ENCODE measurements around the gene PDIA6. TPM values are rescaled to one million over a fixed set of nuclear protein-coding genes. Genes with fewer than 3 reads are reported as not detected.

PDIA6 gene
- total RNA-seq, 1 donor from 2014 or later = 316 TPM

DNA sequence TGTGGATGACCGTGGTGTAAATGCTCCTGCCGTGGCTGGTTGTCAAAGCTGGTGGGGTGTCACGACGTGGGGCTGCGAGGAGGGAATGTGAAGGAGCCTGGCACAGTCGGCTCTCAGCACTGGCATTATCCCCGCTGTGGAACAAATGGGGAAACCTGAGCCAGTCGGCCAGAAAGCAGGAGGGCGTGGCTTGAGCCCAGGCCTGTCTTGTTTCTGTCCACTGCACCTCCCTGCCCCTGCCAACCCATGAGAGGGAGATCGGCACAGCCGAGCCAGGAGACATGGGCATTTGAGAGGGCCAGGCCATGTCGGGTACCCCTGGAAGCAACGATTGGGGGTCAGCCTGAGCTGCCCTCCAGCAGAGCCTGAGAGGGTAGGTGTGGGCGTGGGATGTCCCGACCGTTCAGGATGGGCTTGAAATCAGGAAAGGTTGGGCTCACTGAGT, 44.5 kb downstream of the PDIA6 start:
- no peak for DNase-seq (ENCODE audit: extremely low read depth, low read depth, low spot score)

DNA sequence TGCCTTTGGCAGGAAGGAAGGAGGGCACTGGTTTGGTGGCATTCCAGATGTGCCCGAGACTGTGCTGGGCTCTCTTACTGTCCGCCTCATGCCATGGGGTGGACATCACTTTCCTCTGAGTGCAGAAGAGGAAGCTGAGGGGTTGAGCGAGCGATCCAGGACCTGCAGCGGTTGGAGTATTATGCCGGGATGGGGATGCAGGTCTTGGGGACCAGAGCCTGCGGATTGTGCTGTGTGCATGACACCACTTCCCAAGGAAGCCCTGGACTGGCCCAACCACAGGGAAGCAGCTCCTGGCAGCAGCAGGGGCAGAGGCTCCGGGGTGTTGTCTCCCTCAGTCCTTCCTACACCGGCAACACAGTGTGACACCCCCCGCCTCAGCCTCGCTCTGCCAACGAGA, 46.7 kb downstream of the PDIA6 start:
- no peak for DNase-seq (ENCODE audit: extremely low read depth, low read depth, low spot score)

DNA sequence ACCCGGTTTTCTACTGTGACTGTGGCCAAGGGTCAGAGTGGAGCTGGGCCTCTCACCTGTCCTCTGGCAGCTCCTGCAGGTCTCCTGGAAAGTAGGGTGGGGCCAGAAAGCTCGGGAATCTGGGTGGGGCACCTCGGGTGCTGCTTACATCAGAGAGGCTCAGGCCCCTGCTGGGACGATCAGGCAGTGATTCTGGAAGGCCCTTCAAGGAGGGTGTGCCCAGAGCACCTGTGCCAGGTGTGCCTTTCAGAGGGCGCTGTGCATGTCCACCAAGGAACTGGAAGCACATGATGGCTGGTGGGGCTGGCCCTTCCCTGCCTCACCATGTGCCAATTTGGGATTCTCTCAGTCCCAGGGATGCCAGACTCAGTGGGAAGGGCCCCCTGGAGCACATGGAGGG, 47.1 kb downstream of the PDIA6 start:
- DNase-seq (ENCODE audit: extremely low read depth, low read depth, low spot score) = no peak

DNA sequence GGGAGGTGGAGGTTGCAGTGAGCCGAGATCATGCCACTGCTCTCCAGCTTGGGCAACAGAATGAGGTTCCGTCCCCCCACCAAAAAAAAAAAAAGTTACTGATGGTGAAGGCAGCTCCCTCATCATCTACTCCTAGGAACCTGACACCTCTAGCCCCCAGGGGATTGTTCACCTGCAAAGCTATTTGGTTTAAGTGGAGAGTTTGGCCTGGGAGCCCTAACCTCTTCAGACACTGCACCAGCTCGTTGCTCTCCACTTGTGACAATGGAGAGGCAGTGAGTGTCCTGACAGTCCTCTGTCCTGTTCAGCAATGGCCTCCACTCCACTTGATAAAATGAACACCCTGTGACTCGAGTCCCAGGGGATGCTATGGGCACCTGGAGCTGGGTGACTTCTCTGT, 47.7 kb downstream of the PDIA6 start:
- DNase-seq (ENCODE audit: extremely low read depth, low read depth, low spot score) = no peak

DNA sequence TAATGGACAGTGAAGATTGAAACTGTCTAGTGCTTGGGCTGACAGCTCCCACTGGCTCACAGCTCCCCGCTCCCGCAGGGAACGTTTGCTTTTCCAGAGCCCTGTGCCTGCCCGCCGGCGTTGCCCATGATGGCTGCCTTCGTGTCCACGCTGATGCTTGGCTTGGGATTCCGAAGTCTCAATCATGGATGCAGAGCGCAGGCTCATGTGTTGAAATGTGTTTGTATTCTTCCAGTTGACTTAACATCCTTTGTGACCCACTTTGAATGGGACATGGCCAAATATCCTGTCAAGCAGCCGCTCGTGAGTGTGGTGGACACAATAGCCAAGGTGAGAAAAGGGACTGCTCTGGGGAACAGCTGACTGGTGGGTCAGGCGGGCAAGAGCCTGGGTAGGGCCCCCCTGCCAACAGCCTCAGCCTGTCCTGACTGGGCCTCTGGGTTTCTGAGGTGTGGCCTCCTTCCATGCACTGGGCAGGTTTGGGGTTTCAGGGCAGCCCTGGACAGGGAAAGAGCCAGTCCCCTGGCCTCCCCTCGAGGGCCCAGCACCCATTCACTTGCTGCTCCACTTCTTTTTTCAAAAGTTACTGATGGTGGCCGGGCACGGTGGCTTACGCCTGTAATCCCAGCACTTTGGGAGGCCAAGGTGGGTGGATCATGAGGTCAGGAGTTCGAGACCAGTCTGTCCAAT, 48.3 kb downstream of the PDIA6 start:
- DNase-seq (ENCODE audit: extremely low read depth, low read depth, low spot score) = no peak

DNA sequence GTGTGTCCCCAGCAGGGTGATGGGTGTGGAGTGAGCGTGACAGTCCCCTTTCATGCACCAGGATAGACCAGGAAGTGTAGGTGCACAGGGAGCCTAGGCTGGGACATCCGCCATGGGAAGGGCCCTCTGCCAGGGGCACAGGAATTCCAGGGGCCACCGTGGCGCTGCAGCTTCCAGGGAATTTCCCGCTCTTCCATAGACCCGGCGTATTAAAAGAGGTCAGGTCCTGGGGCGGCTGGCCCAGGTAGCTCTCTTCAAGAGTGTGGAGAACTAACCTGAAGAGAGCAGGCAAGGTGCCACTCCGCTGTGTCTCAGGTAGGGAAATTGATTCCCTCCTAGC, 49.2 kb downstream of the PDIA6 start:
- no peak for DNase-seq (ENCODE audit: extremely low read depth, low read depth, low spot score)

DNA sequence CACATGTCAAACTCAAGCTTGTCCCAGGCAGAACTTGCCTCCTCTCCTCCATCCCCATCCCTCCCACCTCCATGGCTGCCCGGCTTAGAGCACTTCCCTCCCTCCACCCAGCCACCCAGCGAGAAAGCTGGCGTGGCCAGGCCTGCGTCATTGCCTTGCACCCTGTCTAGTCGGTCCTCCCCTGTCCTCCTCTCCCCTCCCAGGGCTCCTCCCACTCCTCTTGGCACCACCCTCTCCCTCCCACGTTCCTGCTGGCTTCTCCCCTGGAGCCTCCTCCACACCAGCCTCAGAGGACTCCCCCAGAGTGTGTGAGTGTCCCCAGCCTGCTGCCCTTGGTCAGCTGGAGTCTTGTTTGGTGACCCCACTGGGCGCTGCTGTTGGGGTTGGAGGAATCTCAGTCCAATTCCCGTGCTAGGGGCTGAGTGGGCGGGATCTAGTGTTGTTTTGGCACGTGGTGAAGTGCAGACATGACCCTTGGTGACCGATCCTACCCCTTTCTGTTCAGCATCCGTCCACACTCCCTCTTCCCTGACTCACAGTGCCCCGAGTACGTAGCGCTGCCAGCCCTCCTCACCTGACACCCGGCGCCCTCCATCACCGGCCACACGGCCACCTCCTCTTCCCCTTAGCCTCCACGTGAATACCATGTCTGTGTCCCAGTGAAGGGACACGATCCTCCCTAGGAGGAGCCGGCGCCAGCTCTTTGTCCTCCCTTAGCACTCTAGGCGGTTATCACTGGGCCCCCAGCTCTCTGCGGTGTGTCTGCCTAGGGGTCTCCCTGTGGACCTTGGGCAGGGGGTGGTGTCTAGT, 49.7 kb downstream of the PDIA6 start:
- no peak for DNase-seq (ENCODE audit: extremely low read depth, low read depth, low spot score)

DNA sequence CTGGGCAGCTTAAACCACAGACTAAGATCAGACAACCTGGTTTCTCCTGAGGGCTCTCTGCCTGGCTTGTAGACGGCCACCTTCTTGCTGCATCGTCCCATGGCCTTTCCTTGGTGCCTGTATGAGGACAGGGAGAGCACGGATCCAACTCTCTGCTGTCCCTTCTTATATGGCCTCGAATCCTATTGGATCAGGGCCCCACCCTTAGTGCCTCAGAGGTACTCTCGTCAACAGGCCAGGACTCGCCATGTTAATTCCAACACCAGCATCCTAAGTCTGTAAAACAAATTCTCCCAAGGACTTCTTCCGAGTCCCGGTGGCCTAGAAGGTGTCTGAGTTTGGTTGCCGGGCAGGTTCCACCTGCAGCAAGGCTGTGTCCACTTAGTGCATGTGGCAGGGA, 51.0 kb downstream of the PDIA6 start:
- DNase-seq (ENCODE audit: extremely low read depth, low read depth, low spot score) = no peak

DNA sequence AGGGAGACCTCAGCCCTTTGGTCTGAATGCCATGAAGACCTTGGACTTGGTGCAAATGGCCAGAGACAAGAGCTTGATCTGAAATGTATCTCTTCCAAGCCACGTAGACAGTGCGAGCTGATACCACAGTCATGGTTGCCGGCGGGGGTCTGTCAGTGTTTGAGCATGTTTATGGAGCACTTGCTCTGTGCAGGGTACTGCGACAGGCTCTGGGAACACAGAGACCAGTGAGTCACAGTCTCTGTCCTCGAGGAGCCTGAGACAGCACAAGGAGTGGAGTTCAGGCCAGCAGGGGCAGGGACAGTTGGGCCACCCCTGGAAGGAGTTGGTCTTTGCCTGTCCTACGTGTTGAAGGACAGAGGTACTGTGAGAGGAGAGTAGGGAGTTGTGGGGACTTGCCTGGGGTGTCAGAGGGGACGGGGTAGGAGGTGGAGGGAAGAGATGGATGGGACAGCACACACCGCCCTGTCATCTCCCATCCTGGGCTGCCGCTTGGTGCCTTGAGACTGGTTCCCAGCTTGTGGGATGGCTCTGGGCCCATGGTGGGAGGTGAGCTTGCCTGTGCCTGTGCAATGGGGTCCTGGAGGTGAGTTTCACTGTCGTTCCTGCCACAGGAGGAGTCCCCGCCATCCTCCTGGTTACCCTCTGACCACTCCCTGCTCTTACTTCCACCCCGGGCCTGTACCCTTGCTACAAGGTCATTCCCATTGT, 51.6 kb downstream of the PDIA6 start:
- DNase-seq (ENCODE audit: extremely low read depth, low read depth, low spot score) = no peak

DNA sequence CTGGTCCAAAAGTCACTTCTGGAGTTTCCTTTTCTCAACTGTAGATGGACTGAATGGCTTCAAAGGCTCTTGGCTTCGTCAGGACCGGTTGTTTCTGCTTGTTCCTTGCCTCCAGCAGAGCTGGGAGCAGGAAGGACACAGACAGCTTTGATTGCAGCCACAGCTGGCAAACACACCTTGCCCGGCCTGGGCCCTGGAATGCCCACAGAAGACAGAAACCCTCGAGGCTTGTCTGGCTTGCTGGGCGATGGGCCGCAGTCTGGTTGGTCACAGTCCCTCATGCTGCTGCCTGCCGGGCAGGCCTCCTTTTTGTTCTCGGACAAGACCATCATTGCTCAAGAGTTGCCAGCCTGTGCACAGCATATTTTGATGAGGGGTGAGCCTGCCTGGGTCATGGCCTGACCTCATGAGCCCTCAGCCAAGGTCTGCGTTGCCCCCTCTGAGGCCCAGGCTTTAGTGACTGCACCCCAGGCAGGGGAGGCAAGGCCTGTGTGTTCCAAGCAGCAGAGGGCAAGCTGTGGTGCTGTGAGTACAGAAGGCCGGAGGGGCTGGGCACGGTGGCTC, 53.4 kb downstream of the PDIA6 start:
- no peak for DNase-seq (ENCODE audit: extremely low read depth, low read depth, low spot score)

DNA sequence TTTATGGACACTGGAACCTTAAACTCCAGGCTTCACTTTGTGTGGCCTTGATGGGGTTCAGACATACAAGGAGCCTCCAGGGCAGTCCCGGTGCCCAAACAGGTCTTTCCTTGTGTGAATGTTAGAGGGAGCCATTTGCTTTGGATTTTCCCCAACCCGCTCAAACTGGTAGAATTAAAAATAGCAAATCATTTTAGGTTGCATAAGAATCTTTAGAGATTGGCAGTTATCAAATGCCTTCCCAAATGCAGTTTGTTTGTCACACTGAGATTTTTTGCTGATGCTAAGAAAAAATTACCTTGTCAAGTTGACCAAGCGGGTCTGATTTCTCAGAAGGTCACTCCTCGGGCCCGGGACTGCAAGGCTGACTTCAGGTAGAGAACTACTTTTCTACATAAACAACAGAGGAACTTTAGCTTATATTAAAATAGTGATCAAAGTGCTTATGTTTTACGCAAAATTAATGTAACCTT, 54.7 kb downstream of the PDIA6 start:
- no peak for DNase-seq (ENCODE audit: extremely low read depth, low read depth, low spot score)

DNA sequence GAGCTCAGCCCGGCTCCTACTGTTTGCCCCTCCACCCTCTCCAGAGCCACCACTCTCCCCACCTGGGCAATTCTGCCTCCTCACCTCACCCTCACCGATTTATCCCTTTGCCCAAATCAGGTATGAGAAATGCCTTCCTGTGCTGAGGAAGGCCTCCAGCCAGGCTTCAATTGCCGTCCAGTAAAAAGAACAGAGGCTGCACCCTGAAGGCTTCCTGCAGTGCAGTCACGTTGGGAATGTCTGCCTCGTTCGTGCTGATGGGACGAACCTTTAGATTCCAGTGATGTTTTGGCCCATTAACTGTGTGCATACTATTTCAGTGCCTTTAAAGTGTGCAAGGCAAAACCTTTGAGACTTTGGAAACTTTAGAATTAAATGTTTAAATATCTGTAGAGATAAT, 57.0 kb downstream of the PDIA6 start:
- DNase-seq (ENCODE audit: extremely low read depth, low read depth, low spot score) = no peak

DNA sequence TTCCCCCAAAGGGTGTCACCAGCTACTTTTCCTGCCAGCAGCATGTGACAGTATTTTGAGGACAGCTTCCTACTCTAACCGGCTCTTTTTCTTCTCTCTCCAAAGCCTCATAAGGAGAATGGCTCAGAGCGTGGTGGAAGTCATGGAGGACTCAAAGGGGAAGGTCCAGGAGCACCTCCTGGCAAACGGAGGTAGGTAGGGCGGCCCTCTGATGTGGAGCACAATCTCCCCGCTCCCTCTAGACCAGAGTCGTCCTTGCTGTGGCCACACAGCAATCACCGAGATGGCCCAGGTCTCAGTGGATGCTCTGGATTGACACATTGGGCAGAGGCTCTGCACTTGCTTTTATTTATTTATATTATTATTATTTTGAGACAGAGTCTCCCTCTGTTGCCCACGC, 58.7 kb downstream of the PDIA6 start:
- DNase-seq (ENCODE audit: extremely low read depth, low read depth, low spot score) = no peak

DNA sequence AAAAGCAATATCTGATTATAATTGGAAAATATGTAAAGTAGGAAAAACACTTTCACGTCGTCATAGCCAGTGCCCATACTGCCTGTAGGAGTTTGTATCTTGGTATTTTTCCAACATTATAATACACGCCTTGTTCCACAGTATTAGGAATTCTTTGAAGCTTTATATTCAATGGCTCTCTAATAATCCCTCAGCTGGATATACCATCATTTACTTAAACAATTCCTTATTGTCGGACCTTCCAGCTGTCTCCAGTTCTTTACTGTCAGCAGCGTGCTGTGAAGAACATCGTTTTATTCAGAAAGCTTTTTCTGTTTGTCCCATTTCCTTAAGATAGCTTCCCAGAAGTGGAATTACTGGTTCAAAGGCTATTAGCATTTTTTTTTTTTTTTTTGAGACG, 59.4 kb downstream of the PDIA6 start:
- no peak for DNase-seq (ENCODE audit: extremely low read depth, low read depth, low spot score)

DNA sequence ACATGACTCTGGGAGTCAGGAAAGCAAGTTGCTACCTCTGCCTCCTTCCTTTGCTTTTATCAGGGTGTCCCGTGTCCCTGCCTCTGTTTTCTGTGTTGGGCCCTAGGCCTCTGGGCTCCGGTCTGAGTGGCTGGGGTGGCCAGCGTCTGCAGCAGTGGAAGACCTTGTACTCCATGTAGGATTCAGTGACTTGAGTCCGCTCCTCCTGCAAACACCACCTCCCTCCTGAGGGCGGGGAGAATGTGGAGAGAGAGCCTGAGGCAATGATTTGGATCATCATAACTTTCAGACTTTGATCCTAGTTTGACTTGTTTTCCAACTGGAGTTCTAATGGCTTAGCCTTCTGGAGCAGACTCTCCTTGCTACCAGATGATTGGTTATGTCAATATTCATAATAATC, 60.3 kb downstream of the PDIA6 start:
- no peak for DNase-seq (ENCODE audit: extremely low read depth, low read depth, low spot score)

DNA sequence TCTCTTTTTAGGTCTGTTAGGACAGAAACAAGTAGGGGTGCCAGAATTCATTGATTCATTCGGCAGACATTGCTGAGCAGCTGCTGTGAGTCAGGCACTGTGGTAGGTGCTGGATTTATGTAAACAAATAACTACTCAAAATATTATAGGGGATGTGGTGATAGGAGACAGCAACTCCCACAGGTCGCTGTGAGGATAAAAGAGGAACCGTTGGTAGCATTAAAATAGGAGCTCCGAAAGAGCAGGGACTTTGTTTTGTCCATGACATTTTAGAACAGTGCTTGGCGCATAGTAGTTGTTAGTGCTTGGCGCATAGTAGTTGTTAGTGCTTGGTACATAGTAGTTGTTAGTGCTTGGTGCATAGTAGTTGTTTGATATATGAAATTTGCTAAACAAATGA, 62.0 kb downstream of the PDIA6 start:
- no peak for DNase-seq (ENCODE audit: extremely low read depth, low read depth, low spot score)

DNA sequence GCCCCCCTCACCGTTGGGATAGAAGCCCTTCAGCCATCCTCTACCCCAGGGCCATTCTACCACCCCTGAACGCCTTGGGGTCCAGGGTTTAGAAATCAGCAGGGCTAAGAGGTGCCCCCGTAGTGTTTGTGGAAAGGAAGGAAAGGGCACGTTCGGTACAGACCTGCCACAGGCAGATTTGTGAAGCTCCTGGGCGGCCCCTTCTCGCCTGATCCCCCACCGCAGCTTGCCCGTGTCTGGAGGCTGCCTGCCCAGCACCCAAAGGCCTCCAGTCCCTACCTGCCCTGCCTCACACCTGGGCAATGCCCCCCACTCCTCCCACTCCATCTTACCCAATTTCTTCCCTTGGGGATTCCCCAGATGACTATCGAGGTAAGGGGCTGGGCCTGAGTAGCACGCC, 69.9 kb downstream of the PDIA6 start:
- no peak for DNase-seq (ENCODE audit: extremely low read depth, low read depth, low spot score)

DNA sequence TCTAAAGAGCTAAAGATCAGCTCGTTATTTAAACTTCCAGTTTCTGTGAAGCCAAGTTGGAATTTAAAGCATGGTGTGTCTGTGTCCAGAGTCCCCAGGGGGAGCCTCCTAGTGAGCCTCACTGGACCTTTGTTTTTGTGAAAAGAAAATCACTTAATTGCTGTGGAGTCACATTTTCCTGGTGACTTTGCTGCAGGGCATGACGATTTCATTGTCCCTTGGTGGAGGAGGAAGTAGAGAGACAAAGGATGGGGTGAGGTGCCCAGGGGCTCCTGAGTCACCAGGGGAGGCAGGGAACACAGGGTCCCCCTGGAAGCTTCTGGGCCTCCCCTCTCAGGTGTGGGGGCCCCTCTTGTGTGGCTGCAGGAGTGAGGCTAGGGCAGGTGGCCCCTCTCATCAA, 71.4 kb downstream of the PDIA6 start:
- DNase-seq (ENCODE audit: extremely low read depth, low read depth, low spot score) = no peak

DNA sequence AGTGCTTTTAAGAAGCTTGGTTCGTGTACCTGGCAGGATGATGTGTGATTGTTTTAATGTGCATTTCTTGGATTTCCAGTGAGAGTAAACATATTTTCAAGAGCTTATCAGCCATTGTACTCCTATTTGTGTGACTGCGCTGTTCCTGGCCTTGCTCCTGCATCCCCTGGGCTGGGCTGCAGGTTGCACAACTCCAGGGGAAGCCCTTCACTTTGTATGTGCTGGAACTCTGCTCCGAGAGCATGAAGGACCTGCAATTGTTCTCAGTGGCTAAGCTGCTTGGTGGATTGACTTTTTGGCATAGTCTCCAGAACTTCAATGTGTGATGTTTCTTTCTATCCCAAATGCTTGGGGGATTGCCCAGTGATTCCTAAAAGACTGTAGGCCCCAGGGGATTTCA, 72.4 kb downstream of the PDIA6 start:
- DNase-seq (ENCODE audit: extremely low read depth, low read depth, low spot score) = no peak

DNA sequence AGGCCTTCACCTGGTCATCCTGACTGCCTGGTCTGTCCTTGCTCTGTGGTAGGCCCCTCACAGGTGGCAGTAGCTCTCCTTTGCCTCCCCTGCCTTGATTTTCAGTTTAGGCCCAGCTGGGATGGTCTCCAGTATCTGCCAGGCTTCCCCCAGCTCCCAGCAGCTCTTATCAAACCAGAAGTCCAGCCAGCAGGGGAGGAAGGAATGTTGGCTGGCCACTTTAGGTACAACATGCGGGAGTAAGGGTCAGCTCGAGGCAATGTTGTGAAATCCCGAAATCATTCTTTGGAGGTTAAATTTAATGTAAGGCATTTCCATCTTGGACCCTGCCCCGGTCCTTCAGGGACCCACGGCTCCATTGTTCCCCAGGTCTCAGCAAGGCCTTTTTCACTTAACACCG, 74.4 kb downstream of the PDIA6 start:
- no peak for DNase-seq (ENCODE audit: extremely low read depth, low read depth, low spot score)

DNA sequence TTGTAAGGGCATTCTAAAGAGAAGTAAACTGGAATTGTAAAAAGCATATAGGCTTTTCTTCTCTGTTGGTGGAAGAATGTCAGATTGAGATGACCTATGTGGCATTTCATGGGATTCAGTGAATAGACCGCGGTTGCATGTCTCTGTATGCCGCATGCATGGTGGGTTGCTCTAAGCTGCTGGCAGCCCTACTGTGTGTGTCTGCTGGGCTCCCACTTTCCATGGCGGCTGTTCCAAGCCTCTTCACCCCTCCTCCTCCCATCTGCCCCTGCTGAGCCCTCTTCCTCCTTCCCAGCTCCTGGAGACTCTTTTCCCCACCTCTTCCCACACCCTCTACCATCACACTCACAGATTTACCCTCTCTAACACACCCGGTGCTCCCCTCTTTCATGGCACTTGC, 78.6 kb downstream of the PDIA6 start:
- no peak for DNase-seq (ENCODE audit: extremely low read depth, low read depth, low spot score)

DNA sequence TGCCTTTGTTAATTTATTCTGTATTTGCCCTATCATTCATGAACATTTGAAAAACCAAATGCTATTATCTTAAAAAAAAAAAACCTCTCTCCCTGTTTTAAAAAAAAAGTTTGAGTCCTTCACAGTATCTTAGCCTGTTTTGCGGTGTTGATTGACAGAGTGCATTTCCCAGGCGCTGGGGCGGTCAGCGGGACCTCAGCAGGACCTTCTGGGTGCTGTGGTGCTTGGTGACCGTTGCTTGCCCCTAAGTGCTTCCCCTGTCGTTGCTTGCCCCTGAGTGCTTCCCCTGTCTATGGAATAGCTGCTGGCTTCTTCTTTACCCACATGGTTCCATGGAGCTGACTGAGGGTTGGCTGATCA, 79.0 kb downstream of the PDIA6 start:
- DNase-seq (ENCODE audit: extremely low read depth, low read depth, low spot score) = no peak

Data from glomerular endothelial cell (primary cell).